BE2C (cell line): Measurements from ENCODE around the gene SATB1.

ENCODE experiments used
- DNase-seq: peaks from one replicate; pipeline ENCODE4 v3.0.0-alpha.2; 2020
- H3K27me3 ChIP-seq: fragments of 250-450 bp; sonication (Bioruptor Pico); 2 replicates; pipeline ENCODE4 v1.5.1; 2020; ENCODE audit warnings: mild to moderate bottlenecking
- H3K36me3 ChIP-seq: fragments of 250-450 bp; sonication (Bioruptor Pico); 2 replicates; pipeline ENCODE4 v1.5.1; 2020; ENCODE audit warnings: mild to moderate bottlenecking
- H3K4me1 ChIP-seq: fragments of 250-450 bp; sonication (Bioruptor Pico); 2 replicates; pipeline ENCODE4 v1.5.1; 2020
- H3K4me3 ChIP-seq: 2 replicates; pipeline ENCODE4 v1.5.1; 2011; ENCODE audit warnings: low read depth, low read length
- H3K9me3 ChIP-seq: fragments of 250-450 bp; sonication (Bioruptor Pico); 2 replicates; pipeline ENCODE4 v1.5.1; 2020
- TF ChIP-seq, protein P1 (sequence below): IDR thresholded peaks from 2 replicates; pipeline ENCODE4 v1.5.1; 2012; ENCODE audit warnings: mild to moderate bottlenecking, low read depth, low read length

The SATB1 gene

DNA sequence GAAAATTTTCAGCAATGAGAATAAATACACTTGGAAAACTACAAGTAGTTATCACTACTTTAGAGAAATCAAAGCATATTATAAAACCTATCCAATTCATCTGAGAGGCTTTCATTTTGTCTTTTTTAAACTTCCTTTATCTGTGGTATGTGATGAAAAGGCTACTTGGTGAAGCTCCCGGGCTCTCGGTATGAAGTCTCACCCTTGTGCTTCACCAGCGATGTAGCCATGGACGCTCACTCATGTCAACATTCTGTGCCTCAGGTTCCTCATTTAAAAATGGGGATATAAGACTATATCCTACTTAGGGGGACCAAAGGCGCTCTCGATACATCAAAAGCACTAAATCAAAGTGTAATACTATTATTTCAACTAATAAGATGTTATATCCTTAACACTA is 14.9 kb downstream of the SATB1 start:
- H3K36me3 ChIP-seq, result no peaks in the 10 kb centered on the region
- H3K27me3 ChIP-seq, result no peaks in the 10 kb centered on the region
- H3K4me1 ChIP-seq, result no peaks in the 10 kb centered on the region
- TF ChIP-seq, protein P1, sequence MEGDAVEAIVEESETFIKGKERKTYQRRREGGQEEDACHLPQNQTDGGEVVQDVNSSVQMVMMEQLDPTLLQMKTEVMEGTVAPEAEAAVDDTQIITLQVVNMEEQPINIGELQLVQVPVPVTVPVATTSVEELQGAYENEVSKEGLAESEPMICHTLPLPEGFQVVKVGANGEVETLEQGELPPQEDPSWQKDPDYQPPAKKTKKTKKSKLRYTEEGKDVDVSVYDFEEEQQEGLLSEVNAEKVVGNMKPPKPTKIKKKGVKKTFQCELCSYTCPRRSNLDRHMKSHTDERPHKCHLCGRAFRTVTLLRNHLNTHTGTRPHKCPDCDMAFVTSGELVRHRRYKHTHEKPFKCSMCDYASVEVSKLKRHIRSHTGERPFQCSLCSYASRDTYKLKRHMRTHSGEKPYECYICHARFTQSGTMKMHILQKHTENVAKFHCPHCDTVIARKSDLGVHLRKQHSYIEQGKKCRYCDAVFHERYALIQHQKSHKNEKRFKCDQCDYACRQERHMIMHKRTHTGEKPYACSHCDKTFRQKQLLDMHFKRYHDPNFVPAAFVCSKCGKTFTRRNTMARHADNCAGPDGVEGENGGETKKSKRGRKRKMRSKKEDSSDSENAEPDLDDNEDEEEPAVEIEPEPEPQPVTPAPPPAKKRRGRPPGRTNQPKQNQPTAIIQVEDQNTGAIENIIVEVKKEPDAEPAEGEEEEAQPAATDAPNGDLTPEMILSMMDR, result no peak
- DNase-seq, result no peak
- H3K4me3 ChIP-seq, result no peak overlapping the region
- no peaks in the 10 kb centered on the region for H3K9me3 ChIP-seq

DNA sequence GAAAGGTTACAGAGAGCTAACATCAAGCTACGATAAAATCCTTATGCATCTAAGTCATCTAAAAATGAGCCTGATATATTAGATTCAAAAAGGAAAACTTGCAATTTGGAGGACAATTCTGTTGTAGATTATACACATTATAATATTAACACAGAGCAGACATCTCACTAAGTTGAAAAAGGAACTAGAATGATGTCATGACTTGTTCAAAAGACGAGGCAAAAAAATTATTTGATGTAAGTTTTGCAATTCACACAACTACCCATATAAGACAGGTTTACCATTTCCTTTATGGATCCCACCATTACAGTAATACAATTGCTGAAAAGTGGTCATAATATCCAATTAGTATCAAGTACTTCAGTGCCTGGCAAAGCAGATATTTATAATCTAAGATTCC is 15.9 kb downstream of the SATB1 start:
- no peaks in the 10 kb centered on the region for H3K4me1 ChIP-seq
- H3K4me3 ChIP-seq, result no peak overlapping the region
- no peaks in the 10 kb centered on the region for H3K27me3 ChIP-seq
- no peaks in the 10 kb centered on the region for H3K9me3 ChIP-seq
- no peak for DNase-seq
- H3K36me3 ChIP-seq, result no peaks in the 10 kb centered on the region
- TF ChIP-seq, protein P1, result no peak

DNA sequence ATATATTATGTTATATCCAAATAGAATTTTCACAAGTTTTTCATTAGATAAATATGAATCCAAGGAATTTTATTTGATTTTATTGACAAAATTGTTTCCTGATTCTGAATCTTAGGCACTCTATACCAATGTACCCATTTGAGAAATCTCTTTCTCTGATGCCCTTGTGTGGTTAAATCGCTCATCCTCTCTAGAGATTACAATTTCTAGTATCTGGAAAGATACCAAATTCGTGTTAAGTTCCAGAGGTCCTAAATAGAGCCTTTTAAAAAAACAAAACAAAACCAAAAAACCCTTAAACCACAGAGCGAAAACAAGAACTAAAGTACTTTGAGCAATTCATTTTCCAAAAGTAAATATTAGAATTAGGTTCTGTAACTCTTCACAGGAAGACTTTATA is 20.0 kb downstream of the SATB1 start:
- DNase-seq, result no peak
- Histone ChIP-seq H3K4me3 (no peak overlapping the region), H3K36me3 (no peaks in the 10 kb centered on the region), H3K4me1 (no peaks in the 10 kb centered on the region), H3K27me3 (no peaks in the 10 kb centered on the region), H3K9me3 (no peaks in the 10 kb centered on the region)
- TF ChIP-seq, protein P1, result no peak

DNA sequence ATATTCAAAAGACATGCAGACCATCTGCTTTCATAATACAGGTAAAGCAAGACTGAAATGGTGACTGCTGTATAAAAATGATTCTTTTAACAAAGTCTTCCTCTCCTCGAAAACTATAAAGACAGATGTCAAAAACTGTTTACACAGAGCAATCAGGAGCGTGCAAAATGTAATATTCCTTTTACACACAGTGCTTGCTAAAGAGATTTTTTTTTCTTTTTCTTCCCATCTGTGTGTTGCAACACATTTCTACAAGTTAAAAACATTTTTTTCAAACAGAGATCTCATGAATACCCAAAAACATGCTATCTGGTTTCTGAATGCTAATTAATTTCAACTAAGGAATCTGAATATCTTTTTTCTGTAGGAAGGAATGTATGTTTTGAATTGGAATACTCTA is 22.1 kb downstream of the SATB1 start:
- Histone ChIP-seq H3K4me1 (no peaks in the 10 kb centered on the region), H3K36me3 (no peaks in the 10 kb centered on the region), H3K4me3 (no peak overlapping the region), H3K9me3 (no peaks in the 10 kb centered on the region), H3K27me3 (no peaks in the 10 kb centered on the region)
- TF ChIP-seq, protein P1, result no peak
- no peak for DNase-seq

DNA sequence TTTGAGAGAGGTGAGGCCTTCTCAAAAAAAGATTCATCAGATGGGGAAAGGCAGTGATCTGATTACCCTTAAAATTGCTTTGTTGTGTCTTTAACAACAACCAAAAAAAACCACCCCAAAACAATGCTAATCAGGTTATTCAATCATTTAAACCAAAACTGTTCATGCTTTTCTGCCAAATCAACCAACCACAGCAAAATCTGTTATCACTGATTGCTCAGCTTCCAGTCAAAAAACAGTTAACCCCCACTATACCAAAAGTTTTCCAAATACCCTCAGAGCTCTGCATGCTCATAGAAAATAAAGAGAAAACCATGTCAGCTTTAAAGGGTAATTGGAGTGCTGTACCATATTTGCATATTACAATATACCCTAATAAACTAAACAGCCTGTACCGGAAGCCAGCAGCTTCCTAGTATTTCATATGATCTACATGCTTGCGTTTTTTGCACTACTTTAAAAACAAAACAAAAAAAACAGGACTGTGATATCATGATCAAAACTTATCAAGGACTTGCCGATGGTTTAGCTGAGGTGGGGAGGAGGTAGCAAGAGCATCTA is 22.8 kb downstream of the SATB1 start:
- Histone ChIP-seq H3K36me3 (no peaks in the 10 kb centered on the region), H3K4me3 (no peak overlapping the region), H3K27me3 (no peaks in the 10 kb centered on the region), H3K4me1 (no peaks in the 10 kb centered on the region), H3K9me3 (no peaks in the 10 kb centered on the region)
- TF ChIP-seq, protein P1, result no peak
- DNase-seq, result no peak

DNA sequence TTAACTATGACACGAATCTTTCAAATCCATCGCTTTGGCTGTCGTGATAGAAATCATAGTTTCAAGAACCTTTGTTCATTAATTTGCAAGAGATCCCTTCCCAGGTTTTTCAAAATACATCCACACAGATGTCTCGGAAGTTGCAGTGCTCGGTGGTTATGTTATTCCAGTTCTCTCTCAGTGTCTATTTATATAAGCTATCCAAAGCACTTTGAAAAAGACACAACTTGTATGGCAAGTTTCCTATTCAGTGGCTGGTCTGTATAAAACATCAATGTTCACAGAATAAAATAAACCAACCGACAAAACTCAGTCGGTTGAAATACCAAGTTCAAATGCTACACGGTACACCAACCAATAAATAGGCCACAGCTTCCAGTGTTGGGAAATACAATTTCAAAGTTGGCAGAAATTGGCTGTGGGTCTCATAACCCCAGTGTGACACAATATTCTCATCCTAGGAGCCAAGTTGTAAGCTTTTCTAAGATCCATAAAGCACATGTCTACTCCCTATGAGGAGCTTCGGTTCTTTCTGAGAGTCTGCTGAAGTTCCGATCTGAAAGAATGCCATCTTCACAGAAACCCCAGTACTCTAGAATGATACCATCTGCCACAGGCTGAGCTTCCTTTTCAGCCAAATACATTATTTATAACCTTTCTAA is 23.7 kb downstream of the SATB1 start:
- no peaks in the 10 kb centered on the region for H3K36me3 ChIP-seq
- DNase-seq, result no peak

More for the DNA sequence above, 23.7 kb downstream of the SATB1 start:
- Histone ChIP-seq H3K9me3 (no peaks in the 10 kb centered on the region), H3K4me1 (no peaks in the 10 kb centered on the region), H3K27me3 (no peaks in the 10 kb centered on the region), H3K4me3 (no peak overlapping the region)
- TF ChIP-seq, protein P1, result no peak
